HG03469 (cell line): Measurements from ENCODE around the gene HELZ.
"Not testable (repeated sequence)": the region's sequence is repeated elsewhere in the genome, so short reads cannot be mapped to it uniquely, and the experiment has no call there.

Experiments
- ATAC-seq: cut with Tn5 transposase; IDR thresholded peaks from one replicate; pipeline ENCODE4 v1.9.1; 2021; ENCODE audit warnings: mild to moderate bottlenecking, moderate library complexity, moderate number of reproducible peaks; ENCODE audit not compliant: unreplicated experiment

Gene HELZ

GRCh38 chr17:67245073-67245693, at the start of gene HELZ:
Gene HELZ (minus strand): TSS chr17:67245196. CDS start chr17:67218804, 26,392 bp downstream.
- ATAC-seq = no peak

GRCh38 chr17:67293251-67294203, 48.5 kb upstream of the HELZ start:
- ATAC-seq = peak; percentile 65

GRCh38 chr17:67290711-67291291, 45.8 kb upstream of the HELZ start:
- ATAC-seq = no peak

GRCh38 chr17:67290244-67290643, 45.2 kb upstream of the HELZ start:
- no peak for ATAC-seq

- no peak for ATAC-seq
These were observed 44.3 kb upstream of the HELZ start for GRCh38 chr17:67289181-67289876.

- not testable (repeated sequence) for ATAC-seq
These were observed 41.8 kb upstream of the HELZ start for GRCh38 chr17:67286826-67287225.

GRCh38 chr17:67285360-67285759, 40.4 kb upstream of the HELZ start:
- ATAC-seq = no peak

- no peak for ATAC-seq
These were observed 38.9 kb upstream of the HELZ start for GRCh38 chr17:67283731-67284516.

- no peak for ATAC-seq
These were observed 36.7 kb upstream of the HELZ start for GRCh38 chr17:67281743-67282142.

- no peak for ATAC-seq
These were observed 36.1 kb upstream of the HELZ start for GRCh38 chr17:67281053-67281452.

GRCh38 chr17:67280279-67280678, 35.3 kb upstream of the HELZ start:
- ATAC-seq = no peak

- ATAC-seq = no peak
These were observed 34.1 kb upstream of the HELZ start for GRCh38 chr17:67279115-67279514.

- ATAC-seq = no peak
These were observed 33.4 kb upstream of the HELZ start for GRCh38 chr17:67278363-67278762.

GRCh38 chr17:67276075-67276474, 31.1 kb upstream of the HELZ start:
- ATAC-seq = no peak

GRCh38 chr17:67274466-67274865, 29.5 kb upstream of the HELZ start:
- no peak for ATAC-seq

- ATAC-seq = no peak
These were observed 28.9 kb upstream of the HELZ start for GRCh38 chr17:67273900-67274299.

- no peak for ATAC-seq
These were observed 27.5 kb upstream of the HELZ start for GRCh38 chr17:67272312-67273047.

- not testable (repeated sequence) for ATAC-seq
These were observed 26.2 kb upstream of the HELZ start for GRCh38 chr17:67271187-67271586.

- ATAC-seq = no peak
These were observed 25.4 kb upstream of the HELZ start for GRCh38 chr17:67270416-67270815.

GRCh38 chr17:67266496-67266895, 21.5 kb upstream of the HELZ start:
- no peak for ATAC-seq
